Transverse colon (tissue), 4 donors: ENCODE data around the gene ANKRD50. TPM values are rescaled to one million over a fixed set of nuclear protein-coding genes. Genes with fewer than 3 reads are reported as not detected.

Experiments used
- DNase-seq: peaks from one replicate; pipeline ENCODE4 v3.0.0-alpha.2; 2019
- H3K27ac ChIP-seq, 4 donors: fragments of 200-600 bp; sonication (generic); 2 replicates each; pipeline ENCODE4 v1.5.1; 2016 to 2018; ENCODE audit warnings: inconsistent platforms in 4 of 4
- H3K27me3 ChIP-seq: fragments of 200-600 bp; sonication (generic); 2 replicates; pipeline ENCODE4 v1.5.1; 2017; ENCODE audit warnings: inconsistent platforms
- H3K36me3 ChIP-seq, 4 donors: fragments of 200-600 bp; sonication (generic); 2 replicates each; pipeline ENCODE4 v1.5.1; 2017 to 2019; ENCODE audit warnings: inconsistent platforms in 4 of 4
- H3K4me1 ChIP-seq, 4 donors: fragments of 200-600 bp; sonication (generic); 2 replicates each; pipeline ENCODE4 v1.5.1; 2017 to 2020; ENCODE audit warnings: inconsistent platforms in 4 of 4
- H3K4me3 ChIP-seq, 4 donors: fragments of 200-600 bp; sonication (generic); 1 replicate in 1 of 4; 2 replicates in 3 of 4; pipeline versions ENCODE4 v1.5.1 to v1.6.1; 2017 to 2019; ENCODE audit warnings: inconsistent platforms in 4 of 4
- H3K9me3 ChIP-seq, 2 donors: fragments of 200-600 bp; sonication (generic); 2 replicates each; pipeline ENCODE4 v1.5.1; 2017 to 2019; ENCODE audit warnings: inconsistent platforms in 2 of 2
- EP300 ChIP-seq: sonication (generic); formaldehyde crosslinking; IDR thresholded peaks from one replicate; pipeline ENCODE4 v1.6.1; 2017; ENCODE audit warnings: antibody characterized with exemption, low read depth
- POLR2A ChIP-seq: fragments of 450-650 bp; IDR thresholded peaks from one replicate; pipeline ENCODE4 v1.6.1; 2016; ENCODE audit warnings: antibody characterized with exemption, mild to moderate bottlenecking, moderate library complexity
- POLR2AphosphoS5 ChIP-seq, 3 donors: sonication (generic); formaldehyde crosslinking; IDR thresholded peaks; one replicate each; pipeline ENCODE4 v1.6.1; 2016; ENCODE audit warnings: antibody characterized with exemption in 3 of 3
- WGBS, 2 donors: methylation state at CpG; one replicate each; pipeline ENCODE4 v1.1.5; 2018; ENCODE audit warnings: low coverage in 1 of 2; 5-methylcytosine and 5-hydroxymethylcytosine counted together
- in situ Hi-C, 4 donors: fragments of 200-750 bp; cut with MboI; loops; one replicate each; pipeline versions ENCODE4 v1.15.0 to v1.15.1; 2017; ENCODE audit warnings: low sequenced_read_pairs in 3 of 4, low pct_ligation_motif_present in 1 of 4, low pct_unique_long_range_greater_than_20kb in 1 of 4
- intact Hi-C: fragments of 100-400 bp; cut with DNase I; formaldehyde crosslinking; loops from one replicate; pipeline ENCODE4 v1.15.1; 2023; ENCODE audit warnings: low total_unique reads
- total RNA-seq, 4 donors: library from RNA; depleted of rRNA; stranded (reverse); fragments of >200 nt; gene quantifications; one replicate each; pipeline ENCODE4 v1.1.0, GENCODE V29; 2016
- TF ChIP-seq, protein P1 (sequence below), 5 experiments: fragments of 200-600 bp in 3 of 5; fragments of 450-650 bp in 2 of 5; sonication (generic) in 3 of 5; IDR thresholded peaks; 1 replicate in 2 of 5; 2 replicates in 3 of 5; pipeline ENCODE4 v1.5.1; 2016 to 2017; ENCODE audit warnings: antibody characterized with exemption in 5 of 5, inconsistent platforms in 3 of 5, mild to moderate bottlenecking in 2 of 5, moderate library complexity in 1 of 5

The ANKRD50 gene
- total RNA-seq, 4 donors from 2014 or later, result 11.9 to 31.8 (median 13.9) TPM

DNA sequence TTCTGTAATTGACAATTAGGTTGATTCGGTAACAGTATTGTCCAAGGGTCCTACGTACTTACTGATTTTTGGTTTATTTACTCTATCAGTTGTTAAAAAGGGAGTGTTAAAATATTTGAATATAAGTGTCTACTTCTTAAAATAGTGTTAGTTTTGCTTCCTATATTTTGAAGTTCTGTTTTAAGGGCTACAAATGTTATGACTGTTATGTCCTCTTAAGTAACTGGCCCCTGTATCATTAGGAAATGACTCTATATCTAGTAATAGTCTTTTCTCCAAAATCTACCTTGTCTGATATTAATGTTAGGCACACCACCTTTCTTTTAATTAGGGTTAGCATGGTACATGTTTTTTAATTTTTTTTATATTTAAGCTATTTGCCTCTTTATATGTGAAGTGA is 30.1 kb downstream of the ANKRD50 start:
- H3K4me3 ChIP-seq, result no peak overlapping the region
- peaks cover 0 to 9% (median 3%) of the 10 kb centered on the region in 4 donors for H3K4me1 ChIP-seq
- 96 to 100% methylated on average over 2 of the region's 2 CpGs for WGBS, 2 donors
- H3K9me3 ChIP-seq, result no peaks in the 10 kb centered on the region
- in situ Hi-C loops (no loop called here), intact Hi-C loops (no loop called here)
- peaks cover 0 to 7% (median 0%) of the 10 kb centered on the region in 4 donors for H3K36me3 ChIP-seq
- no peaks in the 10 kb centered on the region for H3K27me3 ChIP-seq
- H3K27ac ChIP-seq, result no peak overlapping the region
- TF ChIP-seq POLR2A, result no peak
- TF ChIP-seq, protein P1, sequence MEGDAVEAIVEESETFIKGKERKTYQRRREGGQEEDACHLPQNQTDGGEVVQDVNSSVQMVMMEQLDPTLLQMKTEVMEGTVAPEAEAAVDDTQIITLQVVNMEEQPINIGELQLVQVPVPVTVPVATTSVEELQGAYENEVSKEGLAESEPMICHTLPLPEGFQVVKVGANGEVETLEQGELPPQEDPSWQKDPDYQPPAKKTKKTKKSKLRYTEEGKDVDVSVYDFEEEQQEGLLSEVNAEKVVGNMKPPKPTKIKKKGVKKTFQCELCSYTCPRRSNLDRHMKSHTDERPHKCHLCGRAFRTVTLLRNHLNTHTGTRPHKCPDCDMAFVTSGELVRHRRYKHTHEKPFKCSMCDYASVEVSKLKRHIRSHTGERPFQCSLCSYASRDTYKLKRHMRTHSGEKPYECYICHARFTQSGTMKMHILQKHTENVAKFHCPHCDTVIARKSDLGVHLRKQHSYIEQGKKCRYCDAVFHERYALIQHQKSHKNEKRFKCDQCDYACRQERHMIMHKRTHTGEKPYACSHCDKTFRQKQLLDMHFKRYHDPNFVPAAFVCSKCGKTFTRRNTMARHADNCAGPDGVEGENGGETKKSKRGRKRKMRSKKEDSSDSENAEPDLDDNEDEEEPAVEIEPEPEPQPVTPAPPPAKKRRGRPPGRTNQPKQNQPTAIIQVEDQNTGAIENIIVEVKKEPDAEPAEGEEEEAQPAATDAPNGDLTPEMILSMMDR (IDR thresholded peaks at IDR 0.05), result no peak
- no peak for TF ChIP-seq POLR2AphosphoS5 (IDR thresholded peaks at IDR 0.05)
- TF ChIP-seq EP300, result no peak
- DNase-seq, result no peak

DNA sequence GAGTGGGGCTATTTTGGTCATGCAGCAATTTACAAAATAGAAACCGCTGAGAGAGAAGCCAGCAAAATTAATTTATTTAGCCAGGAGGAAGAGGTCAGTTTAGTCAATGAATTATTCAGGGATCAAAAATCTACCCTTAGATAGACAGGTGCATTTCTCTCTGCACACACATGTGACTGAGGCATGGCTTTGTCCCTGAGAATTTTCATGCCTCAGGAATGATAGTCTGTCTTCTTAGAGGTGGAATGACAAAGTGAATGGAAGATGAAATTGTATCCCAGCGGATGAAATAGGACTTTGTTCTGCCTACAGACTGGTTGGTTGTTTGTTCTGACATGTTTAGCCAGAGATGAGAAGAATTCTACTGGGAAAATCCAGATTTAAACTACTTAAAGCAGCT is 46.0 kb downstream of the ANKRD50 start:
- Histone ChIP-seq H3K9me3 (no peaks in the 10 kb centered on the region), H3K36me3 (peaks cover 0 to 8% (median 0%) of the 10 kb centered on the region in 4 donors), H3K4me1 (no peaks in the 10 kb centered on the region), H3K4me3 (no peak overlapping the region), H3K27ac (no peak overlapping the region), H3K27me3 (no peaks in the 10 kb centered on the region)
- TF ChIP-seq, protein P1 (IDR thresholded peaks at IDR 0.05), result no peak
- TF ChIP-seq EP300, result no peak
- TF ChIP-seq POLR2AphosphoS5 (IDR thresholded peaks at IDR 0.05), result no peak
- TF ChIP-seq POLR2A, result no peak
- intact Hi-C loops, result no loop called here
- no peak for DNase-seq
- in situ Hi-C loops, result no loop called here
- WGBS, 2 donors, result 78 to 95% methylated on average over 2 of the region's 2 CpGs

DNA sequence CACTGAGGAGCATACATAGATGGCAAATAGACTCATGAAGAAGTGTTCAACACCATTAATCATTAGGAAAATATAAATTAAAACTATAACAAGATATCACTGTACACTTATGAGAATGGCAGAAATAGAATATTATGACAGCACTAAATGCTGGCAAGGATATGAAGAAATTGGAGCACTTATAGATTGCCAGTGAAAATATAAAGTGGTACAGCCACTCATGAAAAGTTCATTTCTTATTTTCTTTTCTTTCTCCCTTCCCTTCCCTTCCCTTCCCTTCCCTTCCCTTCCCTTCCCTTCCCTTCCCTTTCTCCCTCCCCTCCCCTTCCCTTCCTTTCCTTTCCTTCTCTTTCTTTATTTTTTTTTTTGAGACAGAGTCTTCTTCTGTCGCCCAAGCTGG is 53.7 kb downstream of the ANKRD50 start:
- Histone ChIP-seq H3K27me3 (no peaks in the 10 kb centered on the region), H3K9me3 (no peaks in the 10 kb centered on the region), H3K4me3 (no peak overlapping the region), H3K36me3 (no peaks in the 10 kb centered on the region), H3K27ac (no peak overlapping the region), H3K4me1 (no peaks in the 10 kb centered on the region)
- intact Hi-C loops, result no loop called here
- WGBS, 2 donors, result 60 to 94% methylated on average over 1 of the region's 1 CpG
- no peak for TF ChIP-seq EP300
- TF ChIP-seq POLR2AphosphoS5 (IDR thresholded peaks at IDR 0.05), result no peak
- TF ChIP-seq, protein P1 (IDR thresholded peaks at IDR 0.05), result no peak
- TF ChIP-seq POLR2A, result no peak
- in situ Hi-C loops, result no loop called here
- DNase-seq, result no peak

DNA sequence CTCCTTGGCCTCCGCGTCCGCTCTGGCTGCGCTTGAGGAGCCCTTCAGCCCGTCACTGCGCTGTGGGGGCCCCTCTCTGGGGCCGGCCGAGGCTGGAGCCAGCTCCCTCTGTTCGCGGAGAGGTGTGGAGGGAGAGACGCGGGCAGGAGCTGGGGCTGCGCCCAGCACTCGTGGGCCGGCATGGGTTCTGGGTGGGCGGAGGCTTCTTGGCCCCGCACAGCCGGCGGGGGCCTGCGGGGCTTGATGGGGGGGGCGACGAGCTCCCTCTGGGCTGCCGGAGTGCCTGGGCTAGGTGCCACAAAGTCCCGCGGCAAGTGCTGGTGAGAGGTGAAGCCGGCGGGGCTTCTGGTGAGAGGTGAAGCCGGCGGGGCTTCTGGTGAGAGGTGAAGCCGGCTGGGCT is 61.9 kb downstream of the ANKRD50 start:
- DNase-seq, result no peak
- in situ Hi-C loops (no loop called here), intact Hi-C loops (no loop called here)
- Histone ChIP-seq H3K36me3 (no peaks in the 10 kb centered on the region), H3K27ac (no peak overlapping the region), H3K4me3 (no peak overlapping the region), H3K4me1 (no peaks in the 10 kb centered on the region), H3K27me3 (no peaks in the 10 kb centered on the region), H3K9me3 (no peaks in the 10 kb centered on the region)
- 91% methylated on average over 30 of the region's 30 CpGs; no CpG with 5 or more reads in 1 of the 2 donors for WGBS, 2 donors
- TF ChIP-seq POLR2A (no peak), EP300 (no peak)

DNA sequence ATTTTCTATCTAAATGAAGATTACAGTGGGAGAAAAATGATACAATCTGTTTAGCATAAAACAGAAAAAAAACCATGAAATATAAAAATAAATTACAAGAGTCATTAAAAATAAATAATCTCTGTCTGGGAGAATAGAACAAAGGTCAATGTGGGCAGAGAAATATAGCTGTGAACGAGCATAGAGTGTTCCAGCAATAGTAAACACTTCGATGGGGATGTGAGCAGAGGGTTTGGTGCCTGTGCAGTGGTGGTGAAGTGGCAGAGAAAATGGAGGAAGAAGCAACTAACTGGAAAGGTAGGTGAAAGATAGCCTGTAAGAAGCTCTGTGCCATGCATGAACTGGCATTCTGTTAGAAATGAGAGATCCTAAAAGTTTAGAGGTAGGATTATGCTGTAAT is 64.9 kb downstream of the ANKRD50 start:
- in situ Hi-C loops, result no loop called here
- WGBS, 2 donors, result 20 to 43% methylated on average over 2 of the region's 2 CpGs
- TF ChIP-seq, protein P1 (IDR thresholded peaks at IDR 0.05), result no peak
- no peak for TF ChIP-seq POLR2AphosphoS5 (IDR thresholded peaks at IDR 0.05)
- TF ChIP-seq EP300, result no peak
- no peak for TF ChIP-seq POLR2A
- H3K9me3 ChIP-seq, result no peaks in the 10 kb centered on the region
- no peak for DNase-seq
- no peak overlapping the region for H3K4me3 ChIP-seq
- no peaks in the 10 kb centered on the region for H3K36me3 ChIP-seq
- H3K4me1 ChIP-seq, result no peaks in the 10 kb centered on the region
- no peaks in the 10 kb centered on the region for H3K27me3 ChIP-seq
- intact Hi-C loops, result no loop called here
- H3K27ac ChIP-seq, result no peak overlapping the region
